ENCODE results near the gene SETD2.
"Not testable (repeated sequence)": the region's sequence is repeated elsewhere in the genome, so short reads cannot be mapped to it uniquely, and the experiment has no call there.

SETD2 gene

GRCh38 chr3:47180011-47180410, 16.1 kb upstream of the SETD2 start:
- H3K9ac ChIP-seq (ENCODE audit: low read length); H3K36me3 ChIP-seq (ENCODE audit: insufficient read depth, low read length); H3K27ac ChIP-seq (ENCODE audit: low read depth, low read length); H3K27me3 ChIP-seq (ENCODE audit: control insufficient read depth in 1 of 2, insufficient read depth in 2 of 2, low read length in 2 of 2); H3K4me1 ChIP-seq (ENCODE audit: insufficient read depth, low read length); H3K9me3 ChIP-seq (ENCODE audit: low read length); H3K4me3 ChIP-seq (ENCODE audit: low read depth in 1 of 2, low read length in 2 of 2): not testable (repeated sequence)

- no peaks in the 10 kb centered on the region for H3K36me3 ChIP-seq (ENCODE audit: insufficient read depth, low read length)
- H3K4me3 ChIP-seq (ENCODE audit: low read depth in 1 of 2, low read length in 2 of 2): no peak overlapping the region
- H3K9me3 ChIP-seq (ENCODE audit: low read length): no peaks in the 10 kb centered on the region
- H3K27me3 ChIP-seq (ENCODE audit: control insufficient read depth in 1 of 2, insufficient read depth in 2 of 2, low read length in 2 of 2): no peaks in the 10 kb centered on the region
- H3K27ac ChIP-seq (ENCODE audit: low read depth, low read length): no peak overlapping the region
- H3K9ac ChIP-seq (ENCODE audit: low read length): no peak overlapping the region
- H3K4me1 ChIP-seq (ENCODE audit: insufficient read depth, low read length): no peaks in the 10 kb centered on the region
These were observed 12.7 kb upstream of the SETD2 start for GRCh38 chr3:47176582-47176981.

- Histone ChIP-seq H3K36me3 (ENCODE audit: insufficient read depth, low read length) (no peaks in the 10 kb centered on the region), H3K4me1 (ENCODE audit: insufficient read depth, low read length) (peaks cover 46% of the 10 kb centered on the region), H3K9ac (ENCODE audit: low read length) (peak overlapping the region; percentile 66), H3K4me3 (ENCODE audit: low read depth in 1 of 2, low read length in 2 of 2) (peak overlapping the region; percentile 92 to 99), H3K9me3 (ENCODE audit: low read length) (no peaks in the 10 kb centered on the region), H3K27ac (ENCODE audit: low read depth, low read length) (peak overlapping the region; percentile 98), H3K27me3 (ENCODE audit: control insufficient read depth in 1 of 2, insufficient read depth in 2 of 2, low read length in 2 of 2) (no peaks in the 10 kb centered on the region)
These were observed 525 bp downstream of the SETD2 start for GRCh38 chr3:47163169-47164006.

- H3K27ac ChIP-seq (ENCODE audit: low read depth, low read length): peak overlapping the region; percentile 70
- peak overlapping the region; percentile 92 to 99 for H3K4me3 ChIP-seq (ENCODE audit: low read depth in 1 of 2, low read length in 2 of 2)
- H3K9ac ChIP-seq (ENCODE audit: low read length): peak overlapping the region; percentile 66
- no peaks in the 10 kb centered on the region for H3K27me3 ChIP-seq (ENCODE audit: control insufficient read depth in 1 of 2, insufficient read depth in 2 of 2, low read length in 2 of 2)
- peaks cover 46% of the 10 kb centered on the region for H3K4me1 ChIP-seq (ENCODE audit: insufficient read depth, low read length)
- no peaks in the 10 kb centered on the region for H3K9me3 ChIP-seq (ENCODE audit: low read length)
- no peaks in the 10 kb centered on the region for H3K36me3 ChIP-seq (ENCODE audit: insufficient read depth, low read length)
These were observed 1.2 kb downstream of the SETD2 start for GRCh38 chr3:47162697-47163168.

GRCh38 chr3:47161983-47162696, 1.8 kb downstream of the SETD2 start:
- peak overlapping the region; percentile 66 for H3K9ac ChIP-seq (ENCODE audit: low read length)
- no peaks in the 10 kb centered on the region for H3K36me3 ChIP-seq (ENCODE audit: insufficient read depth, low read length)
- H3K27me3 ChIP-seq (ENCODE audit: control insufficient read depth in 1 of 2, insufficient read depth in 2 of 2, low read length in 2 of 2): no peaks in the 10 kb centered on the region
- peaks cover 46% of the 10 kb centered on the region for H3K4me1 ChIP-seq (ENCODE audit: insufficient read depth, low read length)
- H3K27ac ChIP-seq (ENCODE audit: low read depth, low read length): peak overlapping the region; percentile 70
- no peaks in the 10 kb centered on the region for H3K9me3 ChIP-seq (ENCODE audit: low read length)
- peak overlapping the region in 1 of 2 donors; percentile 92 for H3K4me3 ChIP-seq (ENCODE audit: low read depth in 1 of 2, low read length in 2 of 2)

GRCh38 chr3:47159820-47160219, 4.1 kb downstream of the SETD2 start:
- Histone ChIP-seq H3K36me3 (ENCODE audit: insufficient read depth, low read length) (no peaks in the 10 kb centered on the region), H3K27ac (ENCODE audit: low read depth, low read length) (no peak overlapping the region), H3K4me3 (ENCODE audit: low read depth in 1 of 2, low read length in 2 of 2) (peak overlapping the region in 1 of 2 donors; percentile 0), H3K27me3 (ENCODE audit: control insufficient read depth in 1 of 2, insufficient read depth in 2 of 2, low read length in 2 of 2) (no peaks in the 10 kb centered on the region), H3K4me1 (ENCODE audit: insufficient read depth, low read length) (peaks cover 39% of the 10 kb centered on the region), H3K9me3 (ENCODE audit: low read length) (no peaks in the 10 kb centered on the region), H3K9ac (ENCODE audit: low read length) (no peak overlapping the region)

GRCh38 chr3:47158208-47158607, 5.7 kb downstream of the SETD2 start:
- Histone ChIP-seq H3K9ac (ENCODE audit: low read length) (no peak overlapping the region), H3K36me3 (ENCODE audit: insufficient read depth, low read length) (no peaks in the 10 kb centered on the region), H3K27me3 (ENCODE audit: control insufficient read depth in 1 of 2, insufficient read depth in 2 of 2, low read length in 2 of 2) (no peaks in the 10 kb centered on the region), H3K9me3 (ENCODE audit: low read length) (no peaks in the 10 kb centered on the region), H3K4me3 (ENCODE audit: low read depth in 1 of 2, low read length in 2 of 2) (no peak overlapping the region), H3K27ac (ENCODE audit: low read depth, low read length) (no peak overlapping the region), H3K4me1 (ENCODE audit: insufficient read depth, low read length) (peaks cover 39% of the 10 kb centered on the region)

GRCh38 chr3:47156396-47156795, 7.5 kb downstream of the SETD2 start:
- Histone ChIP-seq H3K4me1 (ENCODE audit: insufficient read depth, low read length) (peaks cover 28% of the 10 kb centered on the region), H3K4me3 (ENCODE audit: low read depth in 1 of 2, low read length in 2 of 2) (no peak overlapping the region), H3K9me3 (ENCODE audit: low read length) (no peaks in the 10 kb centered on the region), H3K9ac (ENCODE audit: low read length) (no peak overlapping the region), H3K27me3 (ENCODE audit: control insufficient read depth in 1 of 2, insufficient read depth in 2 of 2, low read length in 2 of 2) (no peaks in the 10 kb centered on the region), H3K36me3 (ENCODE audit: insufficient read depth, low read length) (no peaks in the 10 kb centered on the region), H3K27ac (ENCODE audit: low read depth, low read length) (no peak overlapping the region)

GRCh38 chr3:47152578-47152977, 11.3 kb downstream of the SETD2 start:
- Histone ChIP-seq H3K4me3 (ENCODE audit: low read depth in 1 of 2, low read length in 2 of 2) (no peak overlapping the region), H3K36me3 (ENCODE audit: insufficient read depth, low read length) (no peaks in the 10 kb centered on the region), H3K9me3 (ENCODE audit: low read length) (no peaks in the 10 kb centered on the region), H3K27me3 (ENCODE audit: control insufficient read depth in 1 of 2, insufficient read depth in 2 of 2, low read length in 2 of 2) (no peaks in the 10 kb centered on the region), H3K4me1 (ENCODE audit: insufficient read depth, low read length) (peaks cover 10% of the 10 kb centered on the region), H3K27ac (ENCODE audit: low read depth, low read length) (no peak overlapping the region), H3K9ac (ENCODE audit: low read length) (no peak overlapping the region)

GRCh38 chr3:47151836-47152235, 12.1 kb downstream of the SETD2 start:
- Histone ChIP-seq H3K27ac (ENCODE audit: low read depth, low read length) (no peak overlapping the region), H3K4me1 (ENCODE audit: insufficient read depth, low read length) (peaks cover 10% of the 10 kb centered on the region), H3K27me3 (ENCODE audit: control insufficient read depth in 1 of 2, insufficient read depth in 2 of 2, low read length in 2 of 2) (no peaks in the 10 kb centered on the region), H3K9ac (ENCODE audit: low read length) (no peak overlapping the region), H3K4me3 (ENCODE audit: low read depth in 1 of 2, low read length in 2 of 2) (no peak overlapping the region), H3K36me3 (ENCODE audit: insufficient read depth, low read length) (no peaks in the 10 kb centered on the region), H3K9me3 (ENCODE audit: low read length) (no peaks in the 10 kb centered on the region)

GRCh38 chr3:47149339-47149933, 14.5 kb downstream of the SETD2 start:
- Histone ChIP-seq H3K27ac (ENCODE audit: low read depth, low read length) (no peak overlapping the region), H3K9ac (ENCODE audit: low read length) (no peak overlapping the region), H3K9me3 (ENCODE audit: low read length) (no peaks in the 10 kb centered on the region), H3K4me3 (ENCODE audit: low read depth in 1 of 2, low read length in 2 of 2) (no peak overlapping the region), H3K27me3 (ENCODE audit: control insufficient read depth in 1 of 2, insufficient read depth in 2 of 2, low read length in 2 of 2) (no peaks in the 10 kb centered on the region), H3K4me1 (ENCODE audit: insufficient read depth, low read length) (peaks cover 6% of the 10 kb centered on the region), H3K36me3 (ENCODE audit: insufficient read depth, low read length) (no peaks in the 10 kb centered on the region)

Measured in muscle layer of colon (tissue), 2 donors.